ENCODE measurements around the gene KPNA2.
"Not testable (repeated sequence)": the region's sequence is repeated elsewhere in the genome, so short reads cannot be mapped to it uniquely, and the experiment has no call there.

KPNA2 gene

DNA sequence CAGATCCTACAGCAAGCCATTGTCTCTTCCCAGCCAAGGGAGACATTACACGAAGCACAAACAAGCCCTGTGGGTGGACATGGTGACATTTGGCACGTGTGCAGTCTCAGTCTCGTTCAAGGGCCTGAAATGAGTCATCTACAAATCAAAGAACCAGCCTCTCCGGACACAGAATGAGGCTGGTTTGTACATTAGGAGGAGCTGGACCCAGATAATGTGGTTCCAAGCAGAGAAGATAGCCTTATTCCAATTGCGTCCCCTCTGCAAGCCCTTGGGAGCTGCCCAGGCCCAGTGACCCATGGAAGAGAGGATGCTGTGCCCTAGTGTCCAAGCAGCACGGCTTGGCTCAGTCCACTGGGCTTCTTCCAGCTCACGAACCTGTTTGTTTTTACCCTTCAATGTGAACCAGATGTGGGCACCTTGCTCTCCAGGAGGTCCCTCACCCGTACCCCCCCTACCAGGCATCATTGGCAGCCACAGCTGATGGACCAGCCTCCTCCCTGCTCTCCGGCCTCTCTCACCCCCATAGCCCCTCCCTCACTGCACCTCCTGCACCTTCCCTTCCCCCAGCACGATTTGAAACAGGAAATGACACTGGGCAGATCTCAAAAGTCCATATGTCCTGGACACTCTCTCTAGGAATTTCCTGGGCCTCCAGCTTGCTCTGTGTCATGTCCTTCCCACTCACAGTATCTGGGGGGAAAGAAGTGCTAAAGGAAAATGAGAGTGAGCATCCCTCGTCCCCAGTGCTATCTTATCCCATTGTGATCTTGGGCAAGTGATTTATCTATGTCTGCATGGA is 26.2 kb downstream of the KPNA2 start:
- DNase-seq: no peak

DNA sequence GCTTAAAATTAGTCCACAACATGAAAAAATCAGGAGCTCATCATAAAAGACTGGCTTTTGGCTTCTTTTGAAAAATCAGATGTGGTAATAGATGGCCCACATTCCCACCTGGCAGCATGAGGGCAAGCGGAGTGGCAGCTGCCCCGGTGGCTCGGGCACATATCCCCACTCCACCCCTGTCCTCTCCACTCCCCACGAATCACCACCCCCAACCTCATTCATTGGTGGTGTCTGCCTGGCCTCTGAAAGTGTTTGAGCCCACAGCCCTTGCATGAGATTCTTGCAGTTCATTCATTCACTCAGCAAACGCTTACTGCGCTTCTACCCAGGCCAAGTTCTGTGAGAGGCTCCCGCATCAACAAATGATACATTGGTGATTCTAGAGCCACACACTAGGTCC is 29.8 kb downstream of the KPNA2 start:
- DNase-seq: not testable (repeated sequence)

DNA sequence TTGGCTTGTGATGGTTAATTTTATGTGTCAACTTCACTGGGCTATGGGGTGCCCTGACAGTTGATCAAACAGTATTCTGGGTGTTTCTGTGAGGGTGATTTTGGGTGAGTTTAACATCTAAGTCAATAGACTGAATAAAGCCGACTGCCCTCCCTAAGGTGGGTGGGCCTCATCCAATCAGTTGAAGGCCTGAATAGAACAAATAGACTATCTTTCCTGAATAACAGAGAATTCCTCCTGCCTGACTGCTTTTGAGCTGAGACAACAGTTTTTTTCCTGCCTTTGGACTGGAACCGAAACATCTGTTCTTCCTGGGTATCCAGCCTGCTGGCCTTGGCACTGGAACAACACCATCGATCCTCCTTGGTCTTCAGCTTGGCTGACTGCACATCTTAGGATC is 33.0 kb downstream of the KPNA2 start:
- not testable (repeated sequence) for DNase-seq

DNA sequence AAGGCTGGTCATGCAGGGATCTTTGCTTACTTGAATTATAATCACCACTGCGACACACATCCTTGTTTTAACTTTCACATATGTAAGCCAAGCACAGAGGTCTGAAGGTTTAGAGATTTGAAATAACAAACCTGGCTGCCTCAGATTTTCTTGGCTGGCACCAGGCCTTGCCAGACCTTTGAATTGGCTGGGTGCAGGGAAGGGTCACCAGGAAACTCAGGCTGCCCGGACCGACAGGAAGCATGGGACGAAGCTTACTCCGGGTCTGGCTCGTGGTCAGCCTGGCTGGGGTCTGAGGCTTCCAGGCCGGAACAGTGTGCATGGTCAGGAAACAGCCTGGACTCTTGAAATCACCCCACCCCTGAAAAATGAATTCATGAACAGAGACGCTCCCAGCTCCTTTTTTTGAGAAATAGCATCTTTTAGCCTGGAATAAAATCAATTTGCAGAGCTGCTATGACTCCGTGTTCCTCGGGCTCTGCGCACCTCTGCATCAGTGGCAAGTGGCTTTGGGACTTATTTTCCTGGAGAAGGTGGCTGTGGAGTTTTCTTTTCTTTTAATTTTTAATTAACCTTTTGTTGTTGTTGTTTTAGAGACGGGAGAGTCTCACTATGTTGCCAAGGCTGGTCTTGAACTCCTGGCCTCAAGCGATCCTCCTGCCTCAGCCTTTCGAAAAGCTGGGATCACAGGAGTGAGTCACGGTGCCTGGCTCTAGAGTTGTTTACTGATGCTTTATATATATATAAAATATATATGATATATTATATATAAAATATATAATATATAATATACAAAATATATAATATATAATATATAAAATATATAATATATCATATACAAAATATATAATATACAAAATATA is 35.3 kb downstream of the KPNA2 start:
- not testable (repeated sequence) for DNase-seq

DNA sequence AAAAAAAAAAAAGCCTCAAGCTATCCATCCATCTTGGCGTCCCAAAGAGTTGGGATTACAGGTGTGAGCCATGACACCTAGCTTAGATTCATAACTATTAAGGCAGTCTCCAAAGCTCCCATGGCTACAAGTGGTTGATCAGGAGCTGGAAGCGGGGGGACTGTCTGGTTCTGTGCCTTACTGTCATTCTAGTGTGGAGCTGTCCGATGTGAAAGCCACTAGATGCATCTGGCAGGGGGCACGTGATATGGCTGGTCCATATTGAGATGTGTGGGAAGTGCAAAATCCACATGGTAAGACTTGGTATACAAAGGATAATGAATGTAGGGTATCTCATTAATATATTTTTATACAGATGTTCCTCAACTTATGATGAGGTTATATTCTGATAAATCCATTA is 38.7 kb downstream of the KPNA2 start:
- DNase-seq: no peak

DNA sequence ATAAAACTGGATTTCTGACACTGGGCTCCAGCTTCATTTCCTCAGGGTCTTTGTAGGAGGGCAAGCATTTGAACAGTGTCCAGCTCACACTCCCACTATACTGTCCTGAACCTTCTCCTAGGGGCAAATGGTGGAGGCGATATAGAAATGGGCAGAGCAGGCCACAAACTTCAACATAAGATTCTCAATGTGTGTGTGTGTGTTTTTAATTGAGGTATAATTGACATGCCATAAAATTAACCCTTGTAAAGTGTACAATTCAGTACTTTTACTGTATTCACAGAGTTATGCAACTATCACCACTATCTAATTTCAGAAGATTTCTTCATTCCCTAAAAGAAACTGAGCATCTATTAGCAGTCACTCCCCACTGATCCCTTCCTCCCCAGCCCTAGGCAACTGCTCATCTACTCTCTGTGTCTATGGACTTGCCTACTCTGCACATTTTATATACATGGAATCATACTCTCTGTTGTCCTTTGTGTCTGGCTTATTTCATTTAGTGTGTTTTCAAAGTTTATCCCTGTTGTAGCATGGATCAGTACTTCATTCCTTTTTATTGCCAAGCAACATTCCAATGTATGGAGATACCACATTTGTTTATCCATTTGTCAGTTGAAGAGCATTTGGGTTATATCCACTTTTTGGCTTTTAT is 40.5 kb downstream of the KPNA2 start:
- not testable (repeated sequence) for DNase-seq

DNA sequence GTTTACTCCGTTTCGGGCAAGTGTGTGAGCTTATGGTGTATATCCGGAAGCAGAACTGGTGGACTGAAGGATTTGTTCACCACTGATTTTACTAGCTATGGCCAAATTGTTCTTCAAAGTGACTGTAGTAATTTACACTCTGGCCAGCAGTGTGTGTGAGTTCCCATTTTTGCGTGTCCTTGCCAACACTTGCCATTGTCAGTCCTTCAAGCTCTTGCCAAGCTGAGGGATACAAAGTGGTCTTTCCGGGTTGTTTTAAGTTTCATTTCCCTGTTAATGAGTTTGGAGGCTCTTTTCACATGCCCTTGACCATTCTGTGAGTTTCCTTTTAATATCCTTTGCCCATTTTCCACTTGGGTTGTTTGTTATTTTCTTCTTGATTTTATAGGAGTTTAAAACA is 42.0 kb downstream of the KPNA2 start:
- DNase-seq: not testable (repeated sequence)

DNA sequence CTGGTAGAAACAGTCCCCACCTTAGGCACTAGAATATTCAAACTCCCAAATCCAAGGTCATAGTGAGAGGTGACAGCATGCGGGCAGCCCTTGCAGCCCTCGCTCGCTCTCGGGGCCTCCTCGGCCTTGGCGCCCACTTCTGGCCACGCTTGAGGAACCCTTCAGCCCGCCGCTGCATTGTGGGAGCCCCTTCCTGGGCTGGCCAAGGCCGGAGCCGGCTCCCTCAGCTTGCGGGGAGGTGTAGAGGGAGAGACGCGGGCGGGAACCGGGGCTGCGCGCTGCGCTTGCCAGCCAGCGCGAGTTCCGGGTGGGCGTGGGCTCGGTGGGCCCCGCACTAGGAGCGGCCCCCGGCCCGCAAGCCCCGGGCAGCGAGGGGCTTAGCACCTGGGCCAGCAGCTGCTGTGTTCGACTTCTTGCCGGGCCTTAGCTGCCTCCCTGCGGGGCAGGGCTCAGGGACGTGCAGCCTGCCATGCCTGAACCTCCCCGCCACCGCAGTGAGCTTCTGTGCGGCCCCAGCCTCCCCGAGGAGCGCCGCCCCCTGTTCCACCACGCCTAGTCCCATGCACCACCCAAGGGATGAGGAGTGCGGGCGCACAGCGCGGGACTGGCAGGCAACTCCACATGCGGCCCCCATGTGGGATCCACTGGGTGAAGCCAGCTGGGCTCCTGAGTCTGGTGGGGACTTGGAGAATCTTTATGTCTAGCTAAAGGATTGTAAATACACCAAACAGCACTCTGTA is 45.0 kb downstream of the KPNA2 start:
- DNase-seq: no peak

DNA sequence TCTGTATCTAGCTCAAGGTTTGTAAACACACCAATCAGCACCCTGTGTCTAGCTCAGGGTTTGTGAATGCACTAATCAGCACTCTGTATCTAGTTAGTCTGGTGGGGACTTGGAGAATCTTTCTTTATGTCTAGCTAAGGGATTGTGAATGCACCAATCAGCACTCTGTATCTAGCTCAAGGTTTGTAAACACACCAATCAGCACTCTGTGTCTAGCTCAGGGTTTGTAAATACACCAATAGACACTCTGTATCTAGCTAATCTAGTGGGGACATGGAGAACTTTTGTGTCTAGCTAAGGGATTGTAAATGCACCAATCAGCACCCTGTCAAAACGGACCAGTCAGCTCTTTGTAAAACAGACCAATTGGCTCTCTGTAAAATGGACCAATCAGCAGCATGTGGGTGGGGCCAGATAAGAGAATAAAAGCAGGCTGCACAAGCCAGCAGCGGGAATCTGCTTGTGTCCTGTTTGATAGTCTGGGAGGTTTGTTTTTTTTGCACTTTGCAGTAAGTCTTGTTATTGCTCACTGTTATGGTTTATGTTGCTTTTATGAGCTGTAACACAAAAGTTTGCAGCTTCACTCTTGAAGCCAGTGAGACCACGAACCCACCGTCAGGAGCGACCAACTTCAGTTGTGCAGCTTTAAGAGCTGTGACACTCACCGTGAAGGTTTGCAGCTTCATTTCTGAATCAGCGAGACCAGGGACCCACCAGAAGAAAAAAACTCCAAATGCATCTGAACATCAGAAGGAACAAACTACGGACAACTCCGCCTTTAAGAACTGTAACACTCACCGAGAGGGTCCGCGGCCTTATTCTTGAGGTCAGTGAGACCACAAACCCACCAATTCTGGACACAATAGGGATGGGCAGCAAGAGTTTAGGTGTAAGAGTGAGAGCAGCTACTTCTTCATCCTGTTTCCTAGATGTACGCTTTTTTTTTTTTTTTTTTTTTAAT is 46.0 kb downstream of the KPNA2 start:
- not testable (repeated sequence) for DNase-seq

DNA sequence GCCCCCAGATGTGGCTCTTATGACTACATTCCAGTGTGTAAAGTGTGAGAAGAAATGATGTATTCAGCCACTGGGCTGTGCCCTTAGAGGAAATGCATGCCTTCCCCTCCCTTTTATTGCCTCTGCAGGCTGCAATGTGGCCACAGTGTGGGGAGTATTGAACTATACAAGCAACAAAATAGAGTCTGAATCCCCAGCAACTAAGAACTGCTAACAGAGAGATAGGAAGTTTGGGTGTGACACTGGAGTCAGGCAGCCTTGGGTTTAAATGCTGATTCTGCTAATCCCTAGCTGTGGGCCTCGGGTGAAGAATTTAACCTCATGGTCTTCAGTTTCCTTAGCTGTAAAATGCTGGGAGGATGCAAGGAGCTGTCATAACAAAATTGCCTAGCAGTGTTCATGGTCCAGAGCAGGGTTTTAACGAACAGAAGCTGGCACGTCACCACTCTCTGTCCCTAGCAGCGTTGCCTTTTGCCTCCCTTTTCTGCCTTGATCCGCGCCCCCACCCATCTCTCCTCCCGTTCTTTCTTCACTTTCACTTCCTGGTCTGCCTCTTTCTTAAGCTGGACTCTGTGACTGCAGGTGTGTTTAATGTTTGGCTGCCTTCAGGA is 50.3 kb downstream of the KPNA2 start:
- DNase-seq: no peak

DNA sequence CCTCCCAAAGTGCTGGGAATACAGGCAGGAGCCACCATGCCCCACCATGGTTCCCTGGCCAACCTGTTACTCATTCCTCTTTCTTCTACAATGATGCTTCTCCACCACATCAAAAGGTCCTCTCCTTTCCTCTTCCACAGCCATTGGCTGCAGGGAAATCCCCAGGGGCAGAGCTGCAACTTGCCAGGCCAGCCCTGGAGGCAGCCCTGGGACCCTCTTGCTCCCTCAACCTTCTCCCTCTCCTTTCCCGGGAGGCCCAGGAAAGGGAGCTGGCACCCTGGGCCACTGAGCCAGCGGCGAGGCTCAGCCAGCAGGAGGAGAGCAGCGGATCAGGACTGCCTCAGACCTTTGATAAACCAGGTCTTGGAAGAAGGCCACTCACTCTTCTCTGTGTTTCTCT is 51.1 kb downstream of the KPNA2 start:
- not testable (repeated sequence) for DNase-seq

DNA sequence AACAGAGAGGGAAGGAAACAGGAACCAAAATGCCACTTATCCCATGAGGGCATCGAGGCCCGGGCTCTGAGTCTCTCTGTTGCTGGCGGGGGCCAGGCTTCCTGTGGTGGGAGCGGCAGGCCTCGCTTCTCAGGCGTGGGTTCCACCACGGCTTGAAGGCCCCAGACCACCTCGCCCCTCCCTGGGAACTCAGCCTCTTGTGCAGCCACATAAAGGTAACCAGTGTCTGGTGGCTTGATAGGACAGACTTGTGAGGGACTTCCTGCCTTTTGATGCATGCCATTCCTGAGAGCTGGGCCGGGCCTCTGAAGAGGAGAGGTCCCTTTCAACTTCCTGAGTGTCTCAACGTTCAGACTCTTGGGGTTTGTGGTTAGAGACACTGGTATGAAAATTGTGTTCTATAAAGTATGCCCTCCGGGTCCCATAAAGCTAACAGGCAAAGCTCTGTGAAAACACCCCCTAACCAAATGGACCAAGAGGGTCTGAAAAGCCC is 51.6 kb downstream of the KPNA2 start:
- not testable (repeated sequence) for DNase-seq

DNA sequence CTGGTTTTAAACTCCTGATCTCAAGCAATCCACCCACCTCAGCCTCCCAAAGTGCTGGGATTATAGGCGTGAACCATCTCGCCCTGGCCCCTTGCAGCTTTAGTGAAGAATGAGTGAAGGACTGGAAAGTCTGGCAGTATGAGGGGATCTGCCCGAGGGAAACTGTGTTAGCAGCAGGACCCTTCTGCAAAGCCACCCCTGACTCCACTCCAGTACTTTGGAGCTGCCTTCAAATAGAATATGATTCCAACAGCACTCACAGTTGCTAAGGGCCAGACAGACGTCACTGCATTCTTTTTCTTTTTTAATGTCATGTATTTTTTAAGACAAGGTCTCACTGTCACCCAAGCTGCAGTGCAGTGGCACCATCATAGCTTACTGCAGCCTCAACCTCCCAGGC is 52.3 kb downstream of the KPNA2 start:
- no peak for DNase-seq

DNA sequence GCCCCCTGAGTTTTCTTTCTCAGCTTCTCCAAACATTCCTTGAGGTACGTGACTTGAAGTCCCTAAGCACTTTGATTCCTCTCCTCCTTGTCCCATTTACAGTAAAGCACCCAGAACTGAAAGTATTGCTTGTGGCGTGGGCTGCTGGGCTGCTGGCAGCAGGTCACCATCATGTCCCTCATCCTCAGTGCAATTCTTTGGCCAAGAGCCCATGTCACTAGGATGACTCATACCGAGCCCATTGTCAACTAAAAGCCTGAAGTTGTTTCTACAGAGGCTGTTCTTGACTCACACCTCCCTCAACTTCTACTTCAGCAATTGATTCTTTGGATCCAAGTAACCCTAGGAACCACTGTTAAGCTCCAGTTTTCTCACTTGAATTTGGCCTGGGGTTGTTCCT is 54.3 kb downstream of the KPNA2 start:
- DNase-seq: no peak

DNA sequence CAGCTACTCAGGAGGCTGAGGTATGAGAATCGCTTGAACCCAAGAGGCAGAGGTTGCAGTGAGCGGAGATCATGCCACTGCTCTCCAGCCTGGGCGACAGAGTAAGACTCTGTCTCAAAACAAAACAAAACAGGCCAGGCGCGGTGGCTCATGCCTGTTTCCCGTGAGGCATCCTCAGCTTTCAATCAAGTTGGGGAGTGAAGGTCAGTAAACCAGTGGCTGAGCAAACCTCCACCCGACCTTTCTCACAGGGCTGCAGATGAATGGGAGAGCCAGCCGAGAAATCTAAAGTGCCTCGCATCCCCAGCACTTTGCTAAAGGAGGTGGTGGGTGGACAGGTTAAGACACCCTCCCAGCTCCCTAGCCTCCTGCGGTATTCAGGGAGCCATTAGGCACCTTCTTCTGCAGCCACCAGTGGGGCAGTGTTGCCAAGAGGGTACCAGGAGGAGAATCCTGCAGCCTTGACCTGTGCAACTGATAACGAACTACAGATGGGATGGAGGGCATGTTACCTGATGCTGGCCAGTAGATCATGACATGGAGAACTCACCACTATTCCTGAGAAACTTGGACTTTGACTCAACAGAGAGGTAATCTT is 59.0 kb downstream of the KPNA2 start:
- DNase-seq: no peak

DNA sequence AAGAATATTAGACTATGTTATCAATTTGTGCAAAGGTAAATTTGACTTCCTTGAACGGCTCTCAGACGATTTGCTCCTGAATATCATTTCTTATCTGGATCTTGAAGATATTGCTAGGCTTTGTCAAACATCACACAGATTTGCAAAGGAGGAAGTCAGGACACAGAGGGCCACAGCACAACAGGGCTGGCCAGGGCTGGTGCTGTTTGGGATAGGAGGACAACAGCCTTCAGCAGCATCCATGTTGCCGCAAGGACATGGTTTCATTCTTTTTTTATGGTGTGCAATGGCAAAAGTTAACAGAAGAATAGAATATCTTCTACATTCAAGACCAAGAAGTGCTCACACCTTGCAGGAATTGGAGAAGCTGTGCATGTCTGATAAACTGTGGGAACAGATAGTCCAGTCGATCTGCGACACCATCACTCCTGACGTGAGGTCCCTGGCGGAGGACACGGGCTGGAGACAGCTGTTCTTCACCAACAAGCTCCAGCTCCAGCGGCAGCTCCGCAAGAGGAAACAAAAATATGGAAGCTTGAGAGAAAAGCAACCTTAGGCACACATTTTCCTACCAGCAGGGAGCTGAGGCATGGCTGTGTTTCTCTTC is 59.8 kb downstream of the KPNA2 start:
- DNase-seq: no peak

DNA sequence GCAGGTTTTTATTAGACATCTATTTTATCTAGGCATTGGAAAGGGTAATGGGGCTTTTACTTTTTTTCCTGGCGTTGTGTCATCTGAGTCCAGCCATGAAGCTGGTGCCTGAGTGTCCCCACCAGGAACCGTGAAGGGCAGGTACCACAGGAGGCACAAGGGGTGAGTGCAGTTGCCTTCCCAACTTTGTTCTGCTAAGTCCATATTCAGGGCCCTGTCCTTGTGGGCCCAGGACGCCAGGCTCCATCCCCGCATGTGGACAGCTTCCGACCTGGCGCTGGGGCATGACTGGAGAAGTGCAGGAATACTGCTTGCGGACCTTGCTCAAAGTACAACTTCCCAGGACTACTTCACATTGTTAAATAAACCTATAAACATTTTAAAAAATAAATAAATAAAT is 60.6 kb downstream of the KPNA2 start:
- DNase-seq: no peak

Measured in activated T-cell treated with anti-CD3 and anti-CD28 coated beads for 4 hours (primary cell).